Measurements from ENCODE around the gene LAMP5. TPM values are rescaled to one million over a fixed set of nuclear protein-coding genes. Genes with fewer than 3 reads are reported as not detected.

Gene LAMP5
- 0.32 and 0.89 TPM in 2 replicates for total RNA-seq
- 0.35 and 1.9 TPM in 2 replicates for polyA plus RNA-seq

DNA sequence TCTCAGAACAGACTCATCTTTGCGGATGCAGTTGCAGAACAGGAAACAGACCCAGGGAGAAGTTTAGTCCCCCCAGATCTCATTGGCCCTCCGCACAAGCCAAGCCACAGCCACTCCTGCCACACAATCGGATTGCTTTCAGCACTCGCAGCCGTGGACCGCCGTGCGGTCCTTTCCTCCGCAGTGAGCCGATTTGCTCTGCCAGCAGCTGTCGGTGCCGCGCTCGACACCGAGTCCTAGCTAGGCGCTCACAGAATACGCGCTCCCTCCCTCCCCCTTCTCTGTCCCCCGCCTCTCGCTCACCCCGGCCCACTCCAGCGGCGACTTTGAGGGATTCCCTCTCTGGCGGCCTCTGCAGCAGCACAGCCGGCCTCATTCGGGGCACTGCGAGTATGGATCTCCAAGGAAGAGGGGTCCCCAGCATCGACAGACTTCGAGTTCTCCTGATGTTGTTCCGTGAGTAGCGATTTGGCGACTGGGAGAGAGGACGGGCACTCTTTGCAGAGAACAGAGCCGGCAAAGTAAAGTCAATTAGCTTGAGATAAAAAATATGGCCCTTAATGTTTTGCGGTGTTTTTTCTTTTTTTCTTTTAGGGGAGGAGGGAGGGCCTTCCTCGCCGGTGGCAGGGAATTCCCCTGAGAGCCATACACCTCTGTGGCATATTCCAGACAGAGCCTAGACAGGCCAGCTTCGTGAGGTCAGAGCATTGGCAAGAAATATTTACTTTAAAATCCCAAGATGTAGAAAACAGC is at the start of gene LAMP5:
TSS of gene LAMP5 (plus strand) at position 130 of the 753 bp plus-strand sequence. CDS start at position 393, 263 bp downstream.
- Histone ChIP-seq H3K27ac (no peak within 1 kb of the TSS), H3K36me3 (no peaks in the 10 kb centered on the region), H3K4me1 (ENCODE audit: low read depth) (peaks cover 13% of the 10 kb centered on the region), H3K27me3 (peaks cover 100% of the 10 kb centered on the region), H3K9me3 (ENCODE audit: low read depth) (no peaks in the 10 kb centered on the region), H3K4me3 (peak within 1 kb of the TSS; percentile 27)
- DNase-seq (ENCODE audit: low read depth in 1 of 2, low spot score in 1 of 2): peak; percentile 9 to 89
- TF ChIP-seq CTCF (IDR thresholded peaks at IDR 0.05; ENCODE audit: low read depth, low read length): no peak

DNA sequence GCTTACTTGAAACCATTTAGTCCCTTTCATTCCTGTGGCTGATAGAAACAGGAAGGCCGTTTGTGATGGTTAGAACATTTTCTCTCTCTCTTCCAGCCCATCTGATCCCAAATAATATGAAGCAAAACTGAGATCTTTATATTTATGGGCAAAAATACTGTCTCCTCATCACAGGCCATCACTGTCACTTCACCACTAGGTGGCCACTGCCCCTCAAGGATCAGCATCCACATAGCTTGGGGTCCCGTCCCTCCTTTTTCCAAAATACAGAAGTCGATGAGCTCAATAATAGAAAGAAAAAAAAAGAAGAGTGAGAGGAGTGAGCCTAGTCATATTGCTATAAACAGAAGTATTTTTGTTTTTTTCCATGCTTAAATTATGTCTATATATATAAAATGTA is 46.4 kb upstream of the LAMP5 start:
- H3K36me3 ChIP-seq: peaks cover 3% of the 10 kb centered on the region
- no peak overlapping the region for H3K27ac ChIP-seq
- H3K27me3 ChIP-seq: no peaks in the 10 kb centered on the region
- H3K9me3 ChIP-seq (ENCODE audit: low read depth): no peaks in the 10 kb centered on the region
- peak in 1 of 2 donors; percentile 9 for DNase-seq (ENCODE audit: low read depth in 1 of 2, low spot score in 1 of 2)
- no peaks in the 10 kb centered on the region for H3K4me1 ChIP-seq (ENCODE audit: low read depth)
- TF ChIP-seq CTCF (IDR thresholded peaks at IDR 0.05; ENCODE audit: low read depth, low read length): peak; percentile 36
- H3K4me3 ChIP-seq: no peak overlapping the region

DNA sequence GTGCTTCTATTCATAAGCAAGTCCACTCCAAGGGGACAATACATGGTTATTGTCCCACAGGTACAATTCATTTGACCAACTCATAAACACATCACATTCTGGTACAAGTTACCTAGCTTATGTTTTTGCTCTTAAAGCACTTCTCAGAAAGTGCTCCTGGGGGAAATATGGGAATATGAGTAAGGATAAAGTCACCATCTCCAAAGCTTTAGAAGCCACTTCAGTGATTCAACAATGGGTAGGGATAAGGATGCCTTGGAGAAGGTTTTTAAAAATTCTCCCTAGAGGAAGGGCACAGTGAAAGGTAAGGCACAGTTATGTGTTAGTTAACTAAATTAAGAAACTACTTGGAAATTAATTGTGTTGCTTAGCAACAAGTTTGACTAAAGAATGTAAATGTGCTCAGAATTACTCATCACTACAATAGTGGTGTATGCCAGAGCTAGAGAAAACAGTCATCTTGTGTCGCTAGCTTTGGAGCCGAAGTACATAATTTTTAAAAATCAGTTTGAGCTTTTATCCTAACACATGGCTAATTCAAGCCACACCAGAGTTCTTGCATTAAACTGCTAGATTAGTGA is 39.5 kb upstream of the LAMP5 start:
- no peaks in the 10 kb centered on the region for H3K27me3 ChIP-seq
- no peak for DNase-seq (ENCODE audit: low read depth in 1 of 2, low spot score in 1 of 2)
- no peak for TF ChIP-seq CTCF (IDR thresholded peaks at IDR 0.05; ENCODE audit: low read depth, low read length)
- no peaks in the 10 kb centered on the region for H3K9me3 ChIP-seq (ENCODE audit: low read depth)
- H3K4me1 ChIP-seq (ENCODE audit: low read depth): no peaks in the 10 kb centered on the region
- H3K36me3 ChIP-seq: no peaks in the 10 kb centered on the region
- H3K4me3 ChIP-seq: no peak overlapping the region
- H3K27ac ChIP-seq: no peak overlapping the region

GRCh38 chr20:9475456-9475855 is 38.9 kb upstream of the LAMP5 start:
- no peaks in the 10 kb centered on the region for H3K36me3 ChIP-seq
- no peaks in the 10 kb centered on the region for H3K4me1 ChIP-seq (ENCODE audit: low read depth)
- no peak for TF ChIP-seq CTCF (IDR thresholded peaks at IDR 0.05; ENCODE audit: low read depth, low read length)
- no peak overlapping the region for H3K27ac ChIP-seq
- no peaks in the 10 kb centered on the region for H3K9me3 ChIP-seq (ENCODE audit: low read depth)
- no peak overlapping the region for H3K4me3 ChIP-seq
- H3K27me3 ChIP-seq: no peaks in the 10 kb centered on the region
- DNase-seq (ENCODE audit: low read depth in 1 of 2, low spot score in 1 of 2): no peak

GRCh38 chr20:9476174-9476573 is 38.2 kb upstream of the LAMP5 start:
- TF ChIP-seq CTCF (IDR thresholded peaks at IDR 0.05; ENCODE audit: low read depth, low read length): no peak
- H3K36me3 ChIP-seq: no peaks in the 10 kb centered on the region
- H3K27me3 ChIP-seq: no peaks in the 10 kb centered on the region
- no peaks in the 10 kb centered on the region for H3K4me1 ChIP-seq (ENCODE audit: low read depth)
- no peaks in the 10 kb centered on the region for H3K9me3 ChIP-seq (ENCODE audit: low read depth)
- no peak overlapping the region for H3K4me3 ChIP-seq
- no peak overlapping the region for H3K27ac ChIP-seq
- DNase-seq (ENCODE audit: low read depth in 1 of 2, low spot score in 1 of 2): no peak

Data from cardiac muscle cell (in vitro differentiated cells and primary cell).